ENCODE results near the gene SRRD.

- TF ChIP-seq, protein P1, sequence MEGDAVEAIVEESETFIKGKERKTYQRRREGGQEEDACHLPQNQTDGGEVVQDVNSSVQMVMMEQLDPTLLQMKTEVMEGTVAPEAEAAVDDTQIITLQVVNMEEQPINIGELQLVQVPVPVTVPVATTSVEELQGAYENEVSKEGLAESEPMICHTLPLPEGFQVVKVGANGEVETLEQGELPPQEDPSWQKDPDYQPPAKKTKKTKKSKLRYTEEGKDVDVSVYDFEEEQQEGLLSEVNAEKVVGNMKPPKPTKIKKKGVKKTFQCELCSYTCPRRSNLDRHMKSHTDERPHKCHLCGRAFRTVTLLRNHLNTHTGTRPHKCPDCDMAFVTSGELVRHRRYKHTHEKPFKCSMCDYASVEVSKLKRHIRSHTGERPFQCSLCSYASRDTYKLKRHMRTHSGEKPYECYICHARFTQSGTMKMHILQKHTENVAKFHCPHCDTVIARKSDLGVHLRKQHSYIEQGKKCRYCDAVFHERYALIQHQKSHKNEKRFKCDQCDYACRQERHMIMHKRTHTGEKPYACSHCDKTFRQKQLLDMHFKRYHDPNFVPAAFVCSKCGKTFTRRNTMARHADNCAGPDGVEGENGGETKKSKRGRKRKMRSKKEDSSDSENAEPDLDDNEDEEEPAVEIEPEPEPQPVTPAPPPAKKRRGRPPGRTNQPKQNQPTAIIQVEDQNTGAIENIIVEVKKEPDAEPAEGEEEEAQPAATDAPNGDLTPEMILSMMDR (IDR thresholded peaks at IDR 0.05): no peak
- TF ChIP-seq POLR2A (IDR thresholded peaks at IDR 0.05): no peak
These were observed 45.7 kb downstream of the SRRD start for GRCh38 chr22:26529345-26529744.

Measured in Peyer's patch (tissue), 4 donors.